B cell (primary cell): ENCODE results near the gene CD300H. TPM values are rescaled to one million over a fixed set of nuclear protein-coding genes. Genes with fewer than 3 reads are reported as not detected.

ENCODE experiments used
- ATAC-seq: fragments of 200-7000 bp; cut with Tn5 transposase; one replicate; pipeline ENCODE4 v1.10.0; 2021; ENCODE audit warnings: low read depth, mild to moderate bottlenecking, moderate number of reproducible peaks, moderate library complexity
- CTCF ChIA-PET: fragments of 350-600 bp; sonication (Branson Sonifier 250); formaldehyde crosslinking; loops from one replicate; lab custom pipeline; 2021; ENCODE audit warnings: antibody characterized with exemption, inconsistent platforms; lab: Charles Lee
- POLR2A ChIA-PET: fragments of 350-600 bp; sonication (Branson Sonifier 250); formaldehyde crosslinking; loops from one replicate; lab custom pipeline; 2021; ENCODE audit warnings: antibody characterized with exemption; lab: Charles Lee
- DNase-seq: peaks from one replicate; pipeline ENCODE4 v3.0.0; 2013
- H2AFZ ChIP-seq: 2 replicates; pipeline ENCODE4 v1.6.1; 2012; ENCODE audit warnings: mild to moderate bottlenecking, low read depth, low read length; ENCODE audit not compliant: insufficient read depth, poor library complexity, severe bottlenecking
- H3K27ac ChIP-seq, 2 donors: 1 replicate in 1 of 2; 2 replicates in 1 of 2; pipeline ENCODE4 v1.5.1; 2012 to 2013; ENCODE audit warnings: low read length in 2 of 2, mild to moderate bottlenecking in 2 of 2, moderate library complexity in 1 of 2
- H3K27me3 ChIP-seq, 4 experiments: fragments of 200-600 bp in 1 of 4; sonication (generic) in 1 of 4; replicated peaks in 1 of 4; 1 replicate in 2 of 4; 2 replicates in 2 of 4; pipeline versions ENCODE4 v1.6.1 to v1.7.0; 2013 to 2016; ENCODE audit warnings: low read length in 3 of 4, mild to moderate bottlenecking in 2 of 4, mixed read lengths in 1 of 4, moderate library complexity in 1 of 4; ENCODE audit not compliant: insufficient read depth in 4 of 4, control insufficient read depth in 3 of 4; ENCODE audit errors: control extremely low read depth in 1 of 4
- H3K36me3 ChIP-seq, 2 experiments: replicated peaks in 1 of 2; 1 replicate in 1 of 2; 2 replicates in 1 of 2; pipeline versions ENCODE4 v1.6.1 to v1.7.1; 2013; ENCODE audit warnings: low read length in 1 of 2; ENCODE audit not compliant: insufficient read depth in 2 of 2, control insufficient read depth in 1 of 2; ENCODE audit errors: control extremely low read depth in 1 of 2, extremely low read depth in 1 of 2
- H3K4me1 ChIP-seq, 2 donors: fragments of 200-600 bp in 1 of 2; sonication (generic) in 1 of 2; 1 replicate in 1 of 2; 2 replicates in 1 of 2; pipeline versions ENCODE4 v1.5.1 to v1.6.1; 2013 to 2017; ENCODE audit warnings: low read length in 2 of 2; ENCODE audit not compliant: control insufficient read depth in 2 of 2, insufficient read depth in 2 of 2
- H3K4me2 ChIP-seq: replicated peaks from 2 replicates; pipeline ENCODE3; 2012; ENCODE audit warnings: mild to moderate bottlenecking, low read depth, low read length; ENCODE audit not compliant: poor library complexity, severe bottlenecking
- H3K4me3 ChIP-seq, 5 experiments: fragments of 200-600 bp in 1 of 5; sonication (generic) in 1 of 5; 1 replicate in 3 of 5; 2 replicates in 2 of 5; pipeline versions ENCODE4 v1.5.1 to v1.7.0; 2011 to 2016; ENCODE audit warnings: low read length in 4 of 5, mild to moderate bottlenecking in 4 of 5, low read depth in 2 of 5, control low read depth in 1 of 5, moderate library complexity in 1 of 5; ENCODE audit not compliant: insufficient read depth in 1 of 5; ENCODE audit errors: control extremely low read depth in 1 of 5, extremely low read depth in 1 of 5
- H3K79me2 ChIP-seq: fragments of 200-600 bp; sonication (generic); one replicate; pipeline ENCODE4 v1.6.0; 2016; ENCODE audit warnings: low read length; ENCODE audit not compliant: control insufficient read depth, insufficient read depth
- H3K9ac ChIP-seq: fragments of 200-600 bp; sonication (generic); 2 replicates; pipeline ENCODE4 v1.6.1; 2017; ENCODE audit warnings: mild to moderate bottlenecking, low read length, moderate library complexity
- H3K9me3 ChIP-seq, 3 donors: one replicate each; pipeline versions ENCODE4 v1.6.1 to v1.7.1; 2013; ENCODE audit warnings: low read length in 2 of 3; ENCODE audit not compliant: control insufficient read depth in 2 of 3, insufficient read depth in 1 of 3; ENCODE audit errors: control extremely low read depth in 1 of 3
- H4K20me1 ChIP-seq: 2 replicates; pipeline ENCODE4 v1.6.0; 2012; ENCODE audit warnings: mild to moderate bottlenecking, low read length; ENCODE audit not compliant: insufficient read depth, control insufficient read depth, poor library complexity, severe bottlenecking
- H3K27ac Mint-ChIP-seq: one replicate; pipeline ENCODE4 v1.8.0; 2021; ENCODE audit warnings: mixed read lengths
- H3K27me3 Mint-ChIP-seq: one replicate; pipeline ENCODE4 v1.8.0; 2021; ENCODE audit warnings: mixed read lengths
- H3K4me1 Mint-ChIP-seq: one replicate; pipeline ENCODE4 v1.8.0; 2021; ENCODE audit warnings: mixed read lengths
- H3K4me3 Mint-ChIP-seq: one replicate; pipeline ENCODE4 v1.8.0; 2021; ENCODE audit warnings: mixed read lengths
- H3K9me3 Mint-ChIP-seq: one replicate; pipeline ENCODE4 v1.8.0; 2022; ENCODE audit warnings: mixed read lengths; ENCODE audit not compliant: insufficient read depth
- CTCF ChIP-seq: fragments of 200-600 bp; IDR thresholded peaks from one replicate; pipeline ENCODE4 v1.8.0; 2022; ENCODE audit warnings: antibody characterized with exemption, mild to moderate bottlenecking
- EZH2 ChIP-seq: IDR thresholded peaks from 2 replicates; pipeline ENCODE4 v1.6.1; 2012; ENCODE audit warnings: borderline replicate concordance, low read depth, mild to moderate bottlenecking, moderate library complexity, low read length; ENCODE audit not compliant: insufficient read depth, poor library complexity, severe bottlenecking
- WGBS: methylation state at CpG from one replicate; pipeline ENCODE4 v1.1.5; 2013; ENCODE audit warnings: missing lambda C conversion rate; ENCODE audit not compliant: insufficient coverage; 5-methylcytosine and 5-hydroxymethylcytosine counted together
- intact Hi-C: fragments of 100-400 bp; cut with micrococcal nuclease; formaldehyde crosslinking; loops from one replicate; pipeline ENCODE4 v1.10.0; 2022
- polyA plus RNA-seq: library from polyadenylated mRNA; depleted of rRNA; stranded (reverse); fragments of >200 nt; gene quantifications from 2 replicates; pipeline ENCODE4 v1.2.3, GENCODE V29; 2012
- total RNA-seq, 2 donors: library from RNA; stranded (reverse); fragments of 120-200 nt in 1 of 2; gene quantifications; 1 replicate in 1 of 2; 2 replicates in 1 of 2; pipeline versions ENCODE4 v1.2.3 to v1.2.4, GENCODE V29; 2013 to 2022

Gene CD300H
- total and polyA plus RNA-seq, 2 donors (not counting 1 experiment from before 2014, with no cell fraction given) = 0.58 TPM; not detected in 1

DNA sequence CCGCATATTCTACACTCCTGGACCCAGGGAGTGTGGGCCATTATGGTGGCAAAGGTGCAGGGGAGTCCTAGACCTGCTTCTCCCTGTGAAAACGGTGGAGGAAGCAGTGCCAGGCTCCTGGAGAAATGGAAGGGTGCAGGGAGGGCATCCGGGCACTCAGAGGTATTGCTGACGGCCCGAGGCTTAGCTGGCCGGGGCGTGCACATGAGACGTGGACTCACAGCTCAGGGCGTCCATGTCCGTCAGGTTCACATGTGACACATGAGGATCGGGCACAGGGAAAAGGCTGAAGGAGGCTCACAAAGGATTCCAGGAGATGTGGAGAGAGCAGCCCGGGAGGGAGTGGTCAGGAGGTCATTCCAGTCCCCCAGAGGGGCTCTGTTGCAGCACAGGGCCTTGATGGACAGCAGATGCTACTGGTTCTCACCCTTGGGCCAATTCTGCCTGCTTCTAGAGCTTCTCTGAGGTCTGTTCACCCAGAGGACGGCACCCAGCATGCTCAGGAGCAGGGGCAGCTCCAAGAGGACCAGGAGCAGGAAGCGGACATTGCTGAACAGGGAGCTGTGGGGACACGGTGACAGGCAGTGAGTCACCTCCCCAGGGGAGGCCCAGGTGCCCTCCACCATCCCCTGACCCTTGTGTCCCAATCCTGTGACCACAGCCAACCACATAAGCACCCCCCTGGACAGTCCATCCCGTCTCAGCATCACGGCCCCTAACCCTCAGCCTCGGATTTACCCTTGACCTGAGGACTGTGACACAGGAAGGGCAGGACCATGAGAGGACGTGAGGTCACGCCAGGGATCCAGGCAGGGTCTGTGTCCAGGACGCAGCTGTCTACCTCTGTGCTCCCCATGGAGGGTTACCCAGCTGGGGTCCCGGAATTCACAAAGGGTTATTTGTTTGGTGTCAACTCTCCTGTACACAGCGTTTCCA lies 25.9 kb downstream of the CD300H start:
- ChIA-PET CTCF (no interaction called here), POLR2A (interaction anchor here (1.3 kb wide), 1 partner anchor 9 kb away, joined by 3 read pairs; no protein-coding TSS in a partner anchor)
- intact Hi-C loops = no loop called here
- H3K4me3 ChIP-seq = no peak overlapping the region
- no peaks in the 10 kb centered on the region for H4K20me1 ChIP-seq
- peaks cover 19% of the 10 kb centered on the region for H3K27me3 Mint-ChIP-seq
- peaks cover 0 to 4% (median 0%) of the 10 kb centered on the region in 4 experiments for H3K27me3 ChIP-seq
- no peak overlapping the region for H2AFZ ChIP-seq
- H3K9ac ChIP-seq = no peak overlapping the region
- DNase-seq (no peak), ATAC-seq (no peak)
- H3K4me3 Mint-ChIP-seq = no peak overlapping the region
- no peak overlapping the region for H3K27ac ChIP-seq
- H3K4me1 ChIP-seq = peaks cover 4 to 17% of the 10 kb centered on the region in 2 donors
- no peaks in the 10 kb centered on the region for H3K9me3 Mint-ChIP-seq
- no peaks in the 10 kb centered on the region for H3K36me3 ChIP-seq
- H3K79me2 ChIP-seq = no peaks in the 10 kb centered on the region
- H3K4me2 ChIP-seq = no peak overlapping the region
- 89% methylated on average over 23 of the region's 23 CpGs for WGBS
- peaks cover 3% of the 10 kb centered on the region for H3K4me1 Mint-ChIP-seq
- TF ChIP-seq EZH2 (no peak), CTCF (no peak)
- H3K27ac Mint-ChIP-seq = no peak overlapping the region
- H3K9me3 ChIP-seq = no peaks in the 10 kb centered on the region

GRCh38 chr17:74539281-74539820 lies 28.0 kb downstream of the CD300H start:
- POLR2A ChIA-PET = no interaction called here
- Mint-ChIP-seq H3K4me1 (no peaks in the 10 kb centered on the region), H3K4me3 (no peak overlapping the region), H3K27ac (no peak overlapping the region), H3K27me3 (peaks cover 20% of the 10 kb centered on the region), H3K9me3 (no peaks in the 10 kb centered on the region)
- Histone ChIP-seq H2AFZ (no peak overlapping the region), H3K9ac (no peak overlapping the region), H3K4me2 (no peak overlapping the region), H3K4me3 (no peak overlapping the region), H3K4me1 (no peaks in the 10 kb centered on the region), H4K20me1 (no peaks in the 10 kb centered on the region), H3K9me3 (no peaks in the 10 kb centered on the region), H3K36me3 (no peaks in the 10 kb centered on the region), H3K27ac (no peak overlapping the region), H3K27me3 (peaks cover 0 to 4% (median 1%) of the 10 kb centered on the region in 4 experiments), H3K79me2 (no peaks in the 10 kb centered on the region)
- no peak for DNase-seq
- no peak for ATAC-seq
- CTCF ChIA-PET = interaction anchor here (0.8 kb wide), 1 partner anchor 64 kb away, joined by 3 read pairs; no protein-coding TSS in a partner anchor
- TF ChIP-seq EZH2 = no peak
- TF ChIP-seq CTCF = no peak
- 68% methylated on average over 8 of the region's 10 CpGs for WGBS
- intact Hi-C loops = no loop called here
